BJ (cell line): Measurements from ENCODE around the gene TRAF3IP1. TPM values are rescaled to one million over a fixed set of nuclear protein-coding genes. Genes with fewer than 3 reads are reported as not detected.

Experiments
- CTCF ChIA-PET: fragments of 350-600 bp; formaldehyde crosslinking; extraction: SDS; loops from one replicate; lab custom pipeline; 2021; ENCODE audit warnings: antibody characterized with exemption, inconsistent platforms; lab: Yijun Ruan, JAX
- POLR2A ChIA-PET: fragments of 300-600 bp; sonication (Branson Sonifier 250); formaldehyde crosslinking; extraction: SDS; loops from one replicate; lab custom pipeline; 2021; ENCODE audit warnings: antibody characterized with exemption; lab: Charles Lee
- DNase-seq: peaks from one replicate; pipeline ENCODE4 v3.0.0-alpha.2; 2011; ENCODE audit warnings: low read depth
- H3K27me3 ChIP-seq: 2 replicates; pipeline ENCODE4 v1.6.0; 2011; ENCODE audit warnings: low read length; ENCODE audit not compliant: control insufficient read depth, insufficient read depth
- H3K36me3 ChIP-seq: 2 replicates; pipeline ENCODE4 v1.5.1; 2011; ENCODE audit warnings: low read length; ENCODE audit not compliant: control insufficient read depth, insufficient read depth
- H3K4me3 ChIP-seq: 2 replicates; pipeline ENCODE4 v1.5.1; 2011; ENCODE audit warnings: low read depth, mild to moderate bottlenecking, control low read depth, low read length
- polyA plus RNA-seq: library from polyadenylated mRNA; depleted of rRNA; stranded (reverse); fragments of >200 nt; gene quantifications from 2 replicates; pipeline ENCODE4 v1.2.3, GENCODE V29; 2011; rRNA removed
- small RNA-seq: library from RNA; depleted of rRNA; stranded (forward); fragments of <200 nt; gene quantifications from one replicate; pipeline ENCODE3, GENCODE V24; 2012; ENCODE audit warnings: low replicate concordance, low read depth; ENCODE audit not compliant: insufficient read length
- TF ChIP-seq, protein P1 (sequence below): IDR thresholded peaks from 2 replicates; pipeline ENCODE4 v1.5.1; 2011; ENCODE audit warnings: low read depth, mild to moderate bottlenecking, control low read depth, inconsistent platforms, low read length, moderate library complexity; ENCODE audit not compliant: insufficient read depth

TRAF3IP1 gene
- polyA plus RNA-seq, 1 experiment, result 5.8 TPM

GRCh38 chr2:238449909-238450417, 129.6 kb downstream of the TRAF3IP1 start:
- TF ChIP-seq, protein P1, sequence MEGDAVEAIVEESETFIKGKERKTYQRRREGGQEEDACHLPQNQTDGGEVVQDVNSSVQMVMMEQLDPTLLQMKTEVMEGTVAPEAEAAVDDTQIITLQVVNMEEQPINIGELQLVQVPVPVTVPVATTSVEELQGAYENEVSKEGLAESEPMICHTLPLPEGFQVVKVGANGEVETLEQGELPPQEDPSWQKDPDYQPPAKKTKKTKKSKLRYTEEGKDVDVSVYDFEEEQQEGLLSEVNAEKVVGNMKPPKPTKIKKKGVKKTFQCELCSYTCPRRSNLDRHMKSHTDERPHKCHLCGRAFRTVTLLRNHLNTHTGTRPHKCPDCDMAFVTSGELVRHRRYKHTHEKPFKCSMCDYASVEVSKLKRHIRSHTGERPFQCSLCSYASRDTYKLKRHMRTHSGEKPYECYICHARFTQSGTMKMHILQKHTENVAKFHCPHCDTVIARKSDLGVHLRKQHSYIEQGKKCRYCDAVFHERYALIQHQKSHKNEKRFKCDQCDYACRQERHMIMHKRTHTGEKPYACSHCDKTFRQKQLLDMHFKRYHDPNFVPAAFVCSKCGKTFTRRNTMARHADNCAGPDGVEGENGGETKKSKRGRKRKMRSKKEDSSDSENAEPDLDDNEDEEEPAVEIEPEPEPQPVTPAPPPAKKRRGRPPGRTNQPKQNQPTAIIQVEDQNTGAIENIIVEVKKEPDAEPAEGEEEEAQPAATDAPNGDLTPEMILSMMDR, result no peak
- CTCF ChIA-PET, result interaction anchor here (1.3 to 2.5 kb wide), 4 partner anchors 14 to 93 kb away, joined by 3 to 10 read pairs (median 4); no protein-coding TSS in a partner anchor
- peaks cover 32% of the 10 kb centered on the region for H3K36me3 ChIP-seq
- H3K4me3 ChIP-seq, result no peak overlapping the region
- H3K27me3 ChIP-seq, result no peaks in the 10 kb centered on the region
- POLR2A ChIA-PET, result no interaction called here
- DNase-seq, result no peak

DNA sequence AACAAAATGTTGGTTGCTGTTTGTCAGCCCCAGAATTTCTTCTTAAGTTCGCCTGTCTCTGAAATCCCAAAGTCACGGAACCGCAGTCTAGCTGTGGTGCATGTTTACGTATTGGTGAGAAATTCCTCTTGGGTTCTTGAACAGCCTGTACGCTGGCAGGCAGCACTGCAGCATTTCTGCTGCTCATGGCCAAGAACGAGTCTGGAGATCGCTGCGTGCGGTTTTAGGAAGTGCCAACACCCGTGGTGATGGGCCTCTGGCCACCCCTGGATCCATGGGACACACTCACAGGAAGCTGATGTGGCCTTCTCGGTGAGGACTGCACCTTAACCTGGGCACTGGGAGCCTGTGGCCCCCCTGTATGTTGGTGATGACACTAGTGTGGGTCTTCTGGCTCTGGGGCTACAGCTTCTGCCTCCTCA, 130.1 kb downstream of the TRAF3IP1 start:
- no peak for DNase-seq
- POLR2A ChIA-PET, result no interaction called here
- Histone ChIP-seq H3K27me3 (no peaks in the 10 kb centered on the region), H3K36me3 (peaks cover 32% of the 10 kb centered on the region), H3K4me3 (no peak overlapping the region)
- TF ChIP-seq, protein P1, result no peak
- CTCF ChIA-PET, result interaction anchor here (0.6 to 2.5 kb wide), 4 partner anchors 10 to 93 kb away, joined by 3 to 10 read pairs (median 3); no protein-coding TSS in a partner anchor

Small RNAs within 50 kb of the gene (small RNA-seq; reads per million reads assigned to genes)
- not detected for gene RNU6-234P

Other genes starting within 250 kb of the TRAF3IP1 start
- 1.3 and 2.1 TPM in 2 replicates for gene ESPNL, start 220.2 kb upstream of the TRAF3IP1 start, polyA plus RNA-seq
- gene KLHL30, start 181.8 kb upstream of the TRAF3IP1 start, polyA plus RNA-seq, result 0.29 and 0.58 TPM in 2 replicates
- gene ERFE, start 161.5 kb upstream of the TRAF3IP1 start, polyA plus RNA-seq, result 1.2 and 2.9 TPM in 2 replicates
- 28.4 and 31.1 TPM in 2 replicates for gene ILKAP, start 116.8 kb upstream of the TRAF3IP1 start, polyA plus RNA-seq
- gene HES6, start 80.5 kb upstream of the TRAF3IP1 start, polyA plus RNA-seq, result 0.93 and 1.7 TPM in 2 replicates
- 2.6 and 3.1 TPM in 2 replicates for gene PER2, start 31.9 kb upstream of the TRAF3IP1 start, polyA plus RNA-seq
- gene ASB1, start 106.4 kb downstream of the TRAF3IP1 start, polyA plus RNA-seq, result 24.9 and 33.4 TPM in 2 replicates